ENCODE measurements around the gene QSOX2.

Gene QSOX2

DNA sequence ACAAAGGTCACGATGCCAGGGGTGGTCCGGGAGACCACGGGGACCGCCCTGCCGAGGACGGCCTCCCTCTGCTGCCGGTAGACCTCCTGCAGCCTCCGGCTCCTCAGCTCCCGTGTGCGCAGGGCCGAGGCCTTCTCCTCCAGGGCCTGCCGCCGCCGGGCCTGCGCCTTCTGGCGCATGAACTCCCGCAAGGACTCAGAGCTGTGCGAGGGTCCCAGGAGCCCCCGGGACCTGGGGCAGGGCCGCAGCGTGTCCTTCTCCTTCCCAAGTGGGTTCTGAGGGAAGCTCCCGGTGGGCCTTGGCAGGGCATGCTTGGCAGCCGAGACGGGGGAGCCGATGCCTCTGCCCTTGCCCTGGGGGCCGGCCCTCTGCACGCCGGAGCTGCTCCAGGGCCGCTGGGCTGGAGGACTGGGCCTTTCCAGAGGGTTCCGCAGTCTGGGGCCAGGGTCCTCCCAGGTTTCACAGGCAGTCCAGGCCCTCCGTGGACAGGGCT is 44.9 kb upstream of the QSOX2 start:
- Histone ChIP-seq H3K4me3 (ENCODE audit: low read depth, low read length) (no peak overlapping the region), H3K36me3 (ENCODE audit: control insufficient read depth in 2 of 2, insufficient read depth in 1 of 2, low read length in 2 of 2) (no peaks in the 10 kb centered on the region), H3K4me1 (ENCODE audit: control insufficient read depth, insufficient read depth, low read length) (no peaks in the 10 kb centered on the region), H3K27ac (ENCODE audit: extremely low read depth, low read depth, low read length) (no peak overlapping the region), H3K9me3 (ENCODE audit: control insufficient read depth, insufficient read depth, low read depth, low read length) (no peaks in the 10 kb centered on the region)
- TF ChIP-seq ZNF561 (tag by site-specific recombination; IDR thresholded peaks at IDR 0.05; ENCODE audit: borderline replicate concordance) (no peak), ZNF792 (tag by site-specific recombination; IDR thresholded peaks at IDR 0.05) (no peak), PRDM10 (tag by site-specific recombination; IDR thresholded peaks at IDR 0.05) (no peak), ZNF302 (tag by site-specific recombination; IDR thresholded peaks at IDR 0.05; ENCODE audit: low read depth) (no peak), ZNF501 (tag by site-specific recombination; IDR thresholded peaks at IDR 0.05) (no peak), SALL2 (tag by site-specific recombination; IDR thresholded peaks at IDR 0.05; ENCODE audit: borderline replicate concordance) (no peak), ZNF157 (tag by site-specific recombination; IDR thresholded peaks at IDR 0.05) (no peak), ZNF280D (tag by site-specific recombination; IDR thresholded peaks at IDR 0.05) (no peak), ZFP69B (tag by site-specific recombination; IDR thresholded peaks at IDR 0.05) (no peak)
- TF ChIP-seq, protein P1, sequence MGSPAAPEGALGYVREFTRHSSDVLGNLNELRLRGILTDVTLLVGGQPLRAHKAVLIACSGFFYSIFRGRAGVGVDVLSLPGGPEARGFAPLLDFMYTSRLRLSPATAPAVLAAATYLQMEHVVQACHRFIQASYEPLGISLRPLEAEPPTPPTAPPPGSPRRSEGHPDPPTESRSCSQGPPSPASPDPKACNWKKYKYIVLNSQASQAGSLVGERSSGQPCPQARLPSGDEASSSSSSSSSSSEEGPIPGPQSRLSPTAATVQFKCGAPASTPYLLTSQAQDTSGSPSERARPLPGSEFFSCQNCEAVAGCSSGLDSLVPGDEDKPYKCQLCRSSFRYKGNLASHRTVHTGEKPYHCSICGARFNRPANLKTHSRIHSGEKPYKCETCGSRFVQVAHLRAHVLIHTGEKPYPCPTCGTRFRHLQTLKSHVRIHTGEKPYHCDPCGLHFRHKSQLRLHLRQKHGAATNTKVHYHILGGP (tag by site-specific recombination; IDR thresholded peaks at IDR 0.05) = no peak
- TF ChIP-seq, protein P2, sequence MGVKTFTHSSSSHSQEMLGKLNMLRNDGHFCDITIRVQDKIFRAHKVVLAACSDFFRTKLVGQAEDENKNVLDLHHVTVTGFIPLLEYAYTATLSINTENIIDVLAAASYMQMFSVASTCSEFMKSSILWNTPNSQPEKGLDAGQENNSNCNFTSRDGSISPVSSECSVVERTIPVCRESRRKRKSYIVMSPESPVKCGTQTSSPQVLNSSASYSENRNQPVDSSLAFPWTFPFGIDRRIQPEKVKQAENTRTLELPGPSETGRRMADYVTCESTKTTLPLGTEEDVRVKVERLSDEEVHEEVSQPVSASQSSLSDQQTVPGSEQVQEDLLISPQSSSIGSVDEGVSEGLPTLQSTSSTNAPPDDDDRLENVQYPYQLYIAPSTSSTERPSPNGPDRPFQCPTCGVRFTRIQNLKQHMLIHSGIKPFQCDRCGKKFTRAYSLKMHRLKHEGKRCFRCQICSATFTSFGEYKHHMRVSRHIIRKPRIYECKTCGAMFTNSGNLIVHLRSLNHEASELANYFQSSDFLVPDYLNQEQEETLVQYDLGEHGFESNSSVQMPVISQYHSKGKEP (tag by site-specific recombination; IDR thresholded peaks at IDR 0.05) = no peak
- TF ChIP-seq, protein P3, sequence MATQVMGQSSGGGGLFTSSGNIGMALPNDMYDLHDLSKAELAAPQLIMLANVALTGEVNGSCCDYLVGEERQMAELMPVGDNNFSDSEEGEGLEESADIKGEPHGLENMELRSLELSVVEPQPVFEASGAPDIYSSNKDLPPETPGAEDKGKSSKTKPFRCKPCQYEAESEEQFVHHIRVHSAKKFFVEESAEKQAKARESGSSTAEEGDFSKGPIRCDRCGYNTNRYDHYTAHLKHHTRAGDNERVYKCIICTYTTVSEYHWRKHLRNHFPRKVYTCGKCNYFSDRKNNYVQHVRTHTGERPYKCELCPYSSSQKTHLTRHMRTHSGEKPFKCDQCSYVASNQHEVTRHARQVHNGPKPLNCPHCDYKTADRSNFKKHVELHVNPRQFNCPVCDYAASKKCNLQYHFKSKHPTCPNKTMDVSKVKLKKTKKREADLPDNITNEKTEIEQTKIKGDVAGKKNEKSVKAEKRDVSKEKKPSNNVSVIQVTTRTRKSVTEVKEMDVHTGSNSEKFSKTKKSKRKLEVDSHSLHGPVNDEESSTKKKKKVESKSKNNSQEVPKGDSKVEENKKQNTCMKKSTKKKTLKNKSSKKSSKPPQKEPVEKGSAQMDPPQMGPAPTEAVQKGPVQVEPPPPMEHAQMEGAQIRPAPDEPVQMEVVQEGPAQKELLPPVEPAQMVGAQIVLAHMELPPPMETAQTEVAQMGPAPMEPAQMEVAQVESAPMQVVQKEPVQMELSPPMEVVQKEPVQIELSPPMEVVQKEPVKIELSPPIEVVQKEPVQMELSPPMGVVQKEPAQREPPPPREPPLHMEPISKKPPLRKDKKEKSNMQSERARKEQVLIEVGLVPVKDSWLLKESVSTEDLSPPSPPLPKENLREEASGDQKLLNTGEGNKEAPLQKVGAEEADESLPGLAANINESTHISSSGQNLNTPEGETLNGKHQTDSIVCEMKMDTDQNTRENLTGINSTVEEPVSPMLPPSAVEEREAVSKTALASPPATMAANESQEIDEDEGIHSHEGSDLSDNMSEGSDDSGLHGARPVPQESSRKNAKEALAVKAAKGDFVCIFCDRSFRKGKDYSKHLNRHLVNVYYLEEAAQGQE (tag by site-specific recombination; IDR thresholded peaks at IDR 0.05) = no peak
- TF ChIP-seq, protein P4, sequence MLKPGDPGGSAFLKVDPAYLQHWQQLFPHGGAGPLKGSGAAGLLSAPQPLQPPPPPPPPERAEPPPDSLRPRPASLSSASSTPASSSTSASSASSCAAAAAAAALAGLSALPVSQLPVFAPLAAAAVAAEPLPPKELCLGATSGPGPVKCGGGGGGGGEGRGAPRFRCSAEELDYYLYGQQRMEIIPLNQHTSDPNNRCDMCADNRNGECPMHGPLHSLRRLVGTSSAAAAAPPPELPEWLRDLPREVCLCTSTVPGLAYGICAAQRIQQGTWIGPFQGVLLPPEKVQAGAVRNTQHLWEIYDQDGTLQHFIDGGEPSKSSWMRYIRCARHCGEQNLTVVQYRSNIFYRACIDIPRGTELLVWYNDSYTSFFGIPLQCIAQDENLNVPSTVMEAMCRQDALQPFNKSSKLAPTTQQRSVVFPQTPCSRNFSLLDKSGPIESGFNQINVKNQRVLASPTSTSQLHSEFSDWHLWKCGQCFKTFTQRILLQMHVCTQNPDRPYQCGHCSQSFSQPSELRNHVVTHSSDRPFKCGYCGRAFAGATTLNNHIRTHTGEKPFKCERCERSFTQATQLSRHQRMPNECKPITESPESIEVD (tag by site-specific recombination; IDR thresholded peaks at IDR 0.05) = no peak
- CTCF ChIA-PET = no interaction called here
- POLR2A ChIA-PET = no interaction called here

Measured in HEK293 (cell line).